ENCODE results near the gene CRTC3. TPM values are rescaled to one million over a fixed set of nuclear protein-coding genes. Genes with fewer than 3 reads are reported as not detected.
"Not testable (repeated sequence)": the region's sequence is repeated elsewhere in the genome, so short reads cannot be mapped to it uniquely, and the experiment has no call there.

Gene CRTC3
- total RNA-seq, 2 experiments from 2014 or later: 28.9 to 30.3 TPM

DNA sequence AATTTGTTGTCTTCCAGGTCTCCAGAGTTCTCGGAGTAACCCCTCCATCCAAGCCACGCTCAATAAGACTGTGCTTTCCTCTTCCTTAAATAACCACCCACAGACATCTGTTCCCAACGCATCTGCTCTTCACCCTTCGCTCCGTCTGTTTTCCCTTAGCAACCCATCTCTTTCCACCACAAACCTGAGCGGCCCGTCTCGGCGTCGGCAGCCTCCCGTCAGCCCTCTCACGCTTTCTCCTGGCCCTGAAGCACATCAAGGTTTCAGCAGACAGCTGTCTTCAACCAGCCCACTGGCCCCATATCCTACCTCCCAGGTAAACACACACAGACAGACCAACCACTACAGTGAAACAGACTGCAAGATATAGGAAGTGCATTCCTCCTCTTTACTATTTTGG is 99.5 kb downstream of the CRTC3 start:
- no peaks in the 10 kb centered on the region for H3K4me1 Mint-ChIP-seq
- no peak for DNase-seq
- no peaks in the 10 kb centered on the region for H3K9me3 Mint-ChIP-seq
- no peak overlapping the region for H3K4me3 Mint-ChIP-seq
- no peaks in the 10 kb centered on the region for H3K27me3 Mint-ChIP-seq
- no peak overlapping the region for H3K27ac Mint-ChIP-seq
- peaks cover 5% of the 10 kb centered on the region for H3K36me3 Mint-ChIP-seq

DNA sequence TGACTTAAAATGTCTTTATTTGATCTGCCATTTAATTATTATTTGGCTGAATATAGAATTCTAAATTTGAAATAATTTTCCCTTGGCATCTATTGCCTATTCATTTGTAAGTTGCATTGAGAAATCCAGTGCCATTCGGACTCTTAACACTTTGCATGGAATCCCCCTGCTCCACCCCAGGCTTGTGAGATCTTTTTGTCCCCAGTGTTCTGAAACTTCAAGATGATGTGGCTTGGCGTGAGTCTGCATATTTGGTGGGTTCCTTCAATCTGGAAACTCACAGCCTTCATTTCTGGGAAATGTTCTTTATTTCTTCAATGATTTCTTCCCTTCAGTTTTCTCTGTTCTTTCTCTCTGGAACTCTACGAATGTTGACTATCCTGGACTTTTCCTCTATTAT is 103.6 kb downstream of the CRTC3 start:
- no peaks in the 10 kb centered on the region for H3K4me1 Mint-ChIP-seq
- H3K27ac Mint-ChIP-seq: no peak overlapping the region
- H3K36me3 Mint-ChIP-seq: peaks cover 18% of the 10 kb centered on the region
- no peak overlapping the region for H3K4me3 Mint-ChIP-seq
- H3K9me3 Mint-ChIP-seq: peaks cover 2% of the 10 kb centered on the region
- DNase-seq: no peak
- H3K27me3 Mint-ChIP-seq: no peaks in the 10 kb centered on the region

DNA sequence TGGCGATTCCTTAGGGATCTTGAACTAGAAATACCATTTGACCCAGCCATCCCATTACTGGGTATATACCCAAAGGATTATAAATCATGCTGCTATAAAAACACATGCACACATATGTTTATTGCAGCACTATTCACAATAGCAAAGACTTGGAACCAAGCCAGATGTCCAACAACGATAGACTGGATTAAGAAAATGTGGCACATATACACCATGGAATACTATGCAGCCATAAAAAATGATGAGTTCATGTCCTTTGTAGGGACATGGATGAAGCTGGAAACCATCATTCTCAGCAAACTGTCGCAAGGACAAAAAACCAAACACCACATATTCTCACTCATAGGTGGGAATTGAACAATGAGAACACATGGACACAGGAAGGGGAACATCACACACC is 107.3 kb downstream of the CRTC3 start:
- not testable (repeated sequence) for H3K4me3 Mint-ChIP-seq, H3K27ac Mint-ChIP-seq, H3K27me3 Mint-ChIP-seq, DNase-seq, H3K9me3 Mint-ChIP-seq, H3K4me1 Mint-ChIP-seq
- peaks cover 18% of the 10 kb centered on the region for H3K36me3 Mint-ChIP-seq

DNA sequence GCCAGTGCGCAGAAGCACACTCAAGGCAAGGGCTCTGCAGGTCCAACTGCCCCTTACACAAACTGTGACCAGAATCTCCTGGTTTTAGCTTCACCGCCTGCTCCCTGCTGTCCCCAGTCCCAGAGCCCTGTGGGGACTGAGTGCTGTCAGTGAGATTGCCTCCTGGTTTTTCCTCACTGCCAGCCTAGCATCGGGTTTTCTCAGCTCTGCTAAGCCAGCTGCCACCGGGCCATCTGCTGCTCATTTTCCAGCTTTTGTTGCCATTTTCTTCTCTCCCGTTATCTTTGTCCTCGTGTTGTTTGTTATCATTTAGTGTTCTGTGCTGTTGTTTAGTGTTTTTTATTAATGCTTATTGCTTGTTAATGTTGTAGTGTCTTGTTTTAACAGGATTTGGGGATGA is 108.0 kb downstream of the CRTC3 start:
- Mint-ChIP-seq H3K36me3 (peaks cover 22% of the 10 kb centered on the region), H3K9me3 (peaks cover 2% of the 10 kb centered on the region), H3K27me3 (no peaks in the 10 kb centered on the region), H3K27ac (no peak overlapping the region), H3K4me1 (no peaks in the 10 kb centered on the region), H3K4me3 (no peak overlapping the region)
- no peak for DNase-seq

DNA sequence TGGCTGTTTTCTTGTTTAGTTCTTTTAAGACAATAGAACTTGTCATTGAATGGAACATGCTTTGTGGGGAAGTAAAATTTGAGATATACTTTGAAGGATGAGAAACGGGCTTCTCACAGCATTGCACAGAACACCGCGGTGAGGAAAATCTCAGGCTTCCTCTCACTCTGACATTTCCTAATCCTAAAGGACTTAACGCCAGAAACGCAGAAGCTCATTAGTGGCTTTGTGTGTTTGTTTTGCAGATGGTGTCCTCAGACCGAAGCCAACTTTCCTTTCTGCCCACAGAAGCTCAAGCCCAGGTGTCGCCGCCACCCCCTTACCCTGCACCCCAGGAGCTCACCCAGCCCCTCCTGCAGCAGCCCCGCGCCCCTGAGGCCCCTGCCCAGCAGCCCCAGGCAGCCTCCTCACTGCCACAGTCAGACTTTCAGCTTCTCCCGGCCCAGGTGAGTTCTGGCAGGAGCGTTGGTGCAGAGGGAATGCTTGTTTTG is 108.5 kb downstream of the CRTC3 start:
- H3K4me1 Mint-ChIP-seq: no peaks in the 10 kb centered on the region
- no peak overlapping the region for H3K27ac Mint-ChIP-seq
- H3K27me3 Mint-ChIP-seq: no peaks in the 10 kb centered on the region
- H3K9me3 Mint-ChIP-seq: peaks cover 2% of the 10 kb centered on the region
- no peak overlapping the region for H3K4me3 Mint-ChIP-seq
- DNase-seq: no peak
- peaks cover 28% of the 10 kb centered on the region for H3K36me3 Mint-ChIP-seq

DNA sequence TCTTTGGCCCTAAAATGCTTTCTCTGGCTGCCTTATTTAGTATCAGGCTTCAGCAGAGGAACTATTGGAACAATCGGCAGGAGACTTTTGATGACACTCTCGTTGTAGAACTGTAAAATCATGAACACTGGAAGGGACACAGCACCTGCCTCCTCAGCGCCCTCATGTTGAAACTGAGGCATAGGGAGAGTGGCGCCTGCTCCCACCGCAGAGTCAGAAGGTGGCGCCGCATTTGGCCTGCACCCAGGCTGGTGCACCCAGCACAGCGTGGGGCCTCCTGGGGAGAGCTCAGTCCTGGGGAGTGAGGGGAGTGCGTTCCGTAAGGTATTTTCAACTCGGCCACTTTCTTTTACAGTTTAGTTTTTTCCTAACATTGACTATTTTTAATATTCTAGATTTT is 109.2 kb downstream of the CRTC3 start:
- DNase-seq: no peak
- Mint-ChIP-seq H3K9me3 (peaks cover 2% of the 10 kb centered on the region), H3K4me3 (no peak overlapping the region), H3K27ac (no peak overlapping the region), H3K27me3 (no peaks in the 10 kb centered on the region), H3K4me1 (no peaks in the 10 kb centered on the region), H3K36me3 (peaks cover 30% of the 10 kb centered on the region)

DNA sequence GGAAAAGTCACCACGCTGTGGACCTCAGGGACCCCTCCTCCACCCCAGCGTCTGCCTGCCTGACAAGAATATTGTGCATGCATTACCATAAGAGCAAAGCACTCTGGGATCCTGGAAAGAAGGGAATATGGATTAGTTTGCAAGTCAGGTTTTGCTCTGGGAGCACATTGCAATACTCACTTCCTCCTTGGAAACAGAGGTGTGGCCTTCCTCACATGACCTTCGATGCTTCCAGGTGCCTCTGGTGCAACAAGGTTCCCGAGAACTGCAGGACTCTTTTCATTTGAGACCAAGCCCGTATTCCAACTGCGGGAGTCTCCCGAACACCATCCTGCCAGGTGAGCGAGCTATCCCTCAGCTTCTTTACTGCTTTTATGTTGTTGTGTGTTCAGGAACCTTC is 111.1 kb downstream of the CRTC3 start:
- no peak for DNase-seq
- peaks cover 19% of the 10 kb centered on the region for H3K36me3 Mint-ChIP-seq

DNA sequence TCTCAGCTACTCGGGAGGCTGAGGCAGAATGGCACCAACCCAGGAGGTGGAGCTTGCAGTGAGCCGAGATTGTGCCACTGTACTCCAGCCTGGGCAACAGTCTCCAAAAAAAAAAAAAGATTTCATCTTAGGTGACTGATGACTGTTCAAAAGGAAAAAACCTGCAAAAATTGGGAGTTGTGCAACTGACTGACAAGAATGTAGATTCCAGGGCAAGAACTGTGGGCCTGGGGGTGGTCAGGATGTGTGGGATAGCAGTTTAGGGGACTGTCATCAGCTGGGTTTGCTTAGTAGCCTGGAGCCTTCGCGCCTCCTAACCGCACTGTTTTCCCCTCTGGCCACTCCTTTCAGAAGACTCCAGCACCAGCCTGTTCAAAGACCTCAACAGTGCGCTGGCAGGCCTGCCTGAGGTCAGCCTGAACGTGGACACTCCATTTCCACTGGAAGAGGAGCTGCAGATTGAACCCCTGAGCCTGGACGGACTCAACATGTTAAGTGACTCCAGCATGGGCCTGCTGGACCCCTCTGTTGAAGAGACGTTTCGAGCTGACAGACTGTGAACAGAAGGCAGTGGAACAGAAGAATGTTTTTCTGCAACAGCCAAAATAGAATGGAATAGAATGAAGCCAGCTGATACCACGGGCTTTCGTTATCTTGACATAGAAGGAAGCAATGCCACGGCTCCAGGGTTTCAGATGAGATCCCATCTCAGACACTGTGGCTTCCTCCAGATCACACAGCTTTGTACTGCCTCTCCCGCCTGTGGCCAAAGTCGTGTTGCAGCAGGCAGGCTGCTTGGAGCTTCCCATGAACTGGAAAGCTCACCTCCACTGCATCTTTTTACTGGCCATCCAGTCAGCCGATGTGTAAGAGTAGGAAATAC is 112.1 kb downstream of the CRTC3 start:
- Mint-ChIP-seq H3K4me1 (peaks cover 2% of the 10 kb centered on the region), H3K27ac (peak overlapping the region; percentile 9), H3K4me3 (no peak overlapping the region), H3K9me3 (no peaks in the 10 kb centered on the region), H3K27me3 (no peaks in the 10 kb centered on the region), H3K36me3 (peaks cover 17% of the 10 kb centered on the region)
- DNase-seq: no peak

More for the DNA sequence above, 111.1 kb downstream of the CRTC3 start:
- Mint-ChIP-seq H3K27me3 (no peaks in the 10 kb centered on the region), H3K9me3 (no peaks in the 10 kb centered on the region), H3K4me1 (no peaks in the 10 kb centered on the region), H3K27ac (no peak overlapping the region), H3K4me3 (no peak overlapping the region)

DNA sequence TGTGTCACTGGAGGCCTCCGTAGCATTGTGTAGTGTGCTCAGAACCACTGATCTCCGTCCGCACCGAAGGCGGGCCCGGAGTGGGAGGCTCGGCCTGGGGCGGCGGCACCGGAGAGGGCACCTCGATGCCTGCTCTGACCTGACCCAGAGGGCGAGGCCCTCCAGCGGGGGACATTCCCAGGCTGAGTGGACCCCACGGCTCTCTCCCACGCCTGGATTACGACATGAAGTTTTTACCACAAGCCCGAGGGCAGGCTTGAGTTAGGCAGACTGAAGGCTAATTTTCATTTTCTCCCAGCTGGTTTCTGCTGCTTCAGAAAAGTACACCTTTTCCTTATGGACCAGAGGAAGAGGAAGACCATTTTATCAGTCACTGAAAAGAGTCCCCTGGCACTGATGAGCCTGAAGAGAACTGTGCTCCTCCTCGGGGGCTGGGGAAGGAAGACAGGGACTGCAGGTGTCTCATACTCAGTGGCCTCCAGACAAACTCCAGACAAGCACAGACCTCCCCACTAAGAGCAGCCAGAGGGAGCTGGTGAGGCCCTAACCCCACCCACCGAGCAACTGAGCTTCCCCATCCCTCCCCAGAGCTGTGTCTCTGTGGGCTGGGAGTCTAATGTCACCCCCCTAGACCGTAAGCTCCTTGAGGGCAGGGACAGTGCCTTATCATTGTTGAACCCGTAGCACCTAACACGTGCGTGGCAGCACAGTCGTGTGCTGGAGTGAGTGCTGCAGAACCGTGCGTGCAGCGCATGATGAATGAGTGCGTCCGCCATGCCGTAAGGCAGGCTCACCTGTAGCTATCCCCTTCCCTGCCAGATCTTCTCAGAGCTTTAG is 113.0 kb downstream of the CRTC3 start:
- H3K4me1 Mint-ChIP-seq: peaks cover 2% of the 10 kb centered on the region
- H3K27ac Mint-ChIP-seq: no peak overlapping the region
- H3K36me3 Mint-ChIP-seq: peaks cover 17% of the 10 kb centered on the region
- no peaks in the 10 kb centered on the region for H3K9me3 Mint-ChIP-seq
- H3K4me3 Mint-ChIP-seq: no peak overlapping the region
- H3K27me3 Mint-ChIP-seq: no peaks in the 10 kb centered on the region
- no peak for DNase-seq

DNA sequence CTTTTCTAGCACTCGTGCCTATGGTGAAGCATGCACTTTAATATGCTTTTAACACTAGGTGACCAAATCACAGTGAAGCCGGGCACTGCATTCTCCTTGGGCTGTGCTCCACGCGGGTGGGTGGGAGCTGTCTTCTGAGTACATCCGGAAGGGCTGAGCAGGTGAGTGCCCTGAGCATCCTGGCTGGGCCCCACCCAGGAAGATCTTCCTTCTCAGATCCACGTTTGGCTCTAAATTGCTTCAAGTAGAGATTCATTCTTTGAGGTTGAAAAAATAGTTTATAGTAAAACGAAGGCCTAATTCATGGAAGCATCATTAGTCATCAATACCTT is 113.5 kb downstream of the CRTC3 start:
- no peak overlapping the region for H3K4me3 Mint-ChIP-seq
- peaks cover 5% of the 10 kb centered on the region for H3K4me1 Mint-ChIP-seq
- H3K27ac Mint-ChIP-seq: no peak overlapping the region
- H3K9me3 Mint-ChIP-seq: no peaks in the 10 kb centered on the region
- H3K27me3 Mint-ChIP-seq: no peaks in the 10 kb centered on the region
- DNase-seq: no peak
- peaks cover 17% of the 10 kb centered on the region for H3K36me3 Mint-ChIP-seq

DNA sequence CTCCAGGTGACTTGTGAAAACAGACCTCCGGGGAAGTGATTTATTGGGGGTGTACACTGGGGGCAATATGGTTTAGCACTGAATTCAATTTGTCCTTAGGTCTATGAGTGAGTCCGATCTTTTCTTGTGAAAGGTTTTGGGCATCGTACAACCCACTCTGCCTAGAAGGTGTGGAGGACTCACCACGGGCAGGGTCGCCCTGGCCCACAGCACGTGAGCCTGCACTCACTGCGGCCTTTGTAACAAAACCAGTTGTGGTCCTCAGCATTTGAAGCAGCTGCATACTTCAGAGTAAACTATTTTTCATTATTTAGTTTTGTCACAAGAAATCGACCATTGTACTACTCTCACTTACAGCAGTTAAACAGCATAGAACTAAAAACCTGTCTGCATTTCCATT is 114.8 kb downstream of the CRTC3 start:
- DNase-seq: no peak
- no peak overlapping the region for H3K4me3 Mint-ChIP-seq
- H3K27ac Mint-ChIP-seq: peak overlapping the region; percentile 44
- H3K9me3 Mint-ChIP-seq: no peaks in the 10 kb centered on the region
- H3K27me3 Mint-ChIP-seq: no peaks in the 10 kb centered on the region
- H3K36me3 Mint-ChIP-seq: peaks cover 17% of the 10 kb centered on the region
- H3K4me1 Mint-ChIP-seq: peaks cover 17% of the 10 kb centered on the region

DNA sequence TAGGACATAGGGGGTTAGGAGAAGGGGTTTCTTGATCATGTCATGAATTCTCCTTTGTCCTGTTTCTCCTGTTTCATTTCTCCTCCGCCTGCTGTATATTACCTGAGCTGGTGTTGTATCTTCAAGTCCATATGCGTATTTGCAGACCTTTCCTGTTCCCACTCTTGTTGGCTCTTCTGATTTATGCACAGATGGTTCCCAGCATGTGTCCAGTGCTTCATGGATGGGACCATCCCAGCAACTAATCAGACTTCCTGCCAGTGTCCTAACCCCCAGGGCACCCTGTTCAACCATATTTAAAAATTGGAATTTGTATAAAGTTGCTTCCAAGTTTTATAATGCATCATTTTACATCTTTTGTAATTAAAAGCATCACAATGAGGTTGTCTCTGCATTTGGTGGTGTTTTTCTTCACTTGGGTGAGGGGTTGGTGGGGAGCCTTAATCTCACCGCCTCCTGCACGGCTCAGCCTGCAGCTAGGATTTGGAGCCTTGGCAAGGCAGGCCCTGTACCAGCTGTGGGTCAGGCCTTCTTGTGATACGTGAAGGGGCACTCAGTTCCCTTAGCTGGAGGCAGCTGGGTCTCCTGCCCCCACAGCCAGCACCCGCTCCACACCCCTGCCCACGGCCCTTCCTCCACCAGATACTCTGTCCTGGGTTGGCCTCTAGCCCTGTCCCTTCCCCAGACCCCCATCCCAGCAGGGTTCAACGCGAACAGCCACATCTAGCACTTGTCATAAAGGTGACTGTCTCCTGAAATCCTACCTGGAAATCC is 115.4 kb downstream of the CRTC3 start:
- no peak for DNase-seq
- no peaks in the 10 kb centered on the region for H3K27me3 Mint-ChIP-seq
- H3K4me1 Mint-ChIP-seq: peaks cover 23% of the 10 kb centered on the region
- peak overlapping the region; percentile 44 for H3K27ac Mint-ChIP-seq
- H3K36me3 Mint-ChIP-seq: peaks cover 17% of the 10 kb centered on the region
- H3K9me3 Mint-ChIP-seq: no peaks in the 10 kb centered on the region
- no peak overlapping the region for H3K4me3 Mint-ChIP-seq

DNA sequence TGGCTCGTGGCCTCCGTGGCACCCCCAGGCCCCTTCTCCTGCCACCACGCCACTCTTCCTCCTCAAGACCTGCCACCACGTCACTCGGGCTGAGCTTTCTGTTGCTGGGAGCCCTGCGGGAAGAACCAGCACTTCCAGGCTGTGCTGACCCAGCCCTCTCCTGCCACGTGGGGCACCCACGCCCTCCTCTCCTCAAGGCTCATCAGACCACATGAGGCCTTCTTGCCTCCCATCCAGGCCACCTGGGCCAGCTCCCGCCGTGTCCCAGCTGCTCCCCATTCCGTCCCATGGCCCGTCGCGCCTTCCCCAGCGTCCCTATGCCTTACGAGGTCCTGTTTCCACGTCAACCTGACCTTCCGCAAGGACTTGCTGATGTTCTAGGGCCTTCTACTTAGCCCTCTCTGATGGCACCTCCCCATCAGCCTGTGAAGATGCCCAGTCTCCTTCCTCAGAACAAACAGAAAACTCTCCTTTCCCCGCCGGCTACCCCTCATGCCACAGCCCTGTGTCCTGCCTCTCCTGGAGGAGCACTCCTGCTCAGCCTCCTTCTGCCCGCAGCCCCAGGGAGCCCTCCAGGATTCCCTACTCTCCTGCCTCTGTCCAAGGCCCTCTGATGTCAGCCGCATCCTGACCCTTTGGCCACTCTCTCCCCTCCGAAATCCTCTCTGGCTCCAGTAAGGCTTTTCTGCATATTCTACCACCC is 116.3 kb downstream of the CRTC3 start:
- no peak for DNase-seq
- Mint-ChIP-seq H3K9me3 (no peaks in the 10 kb centered on the region), H3K27me3 (no peaks in the 10 kb centered on the region), H3K36me3 (peaks cover 17% of the 10 kb centered on the region), H3K4me3 (no peak overlapping the region), H3K4me1 (peaks cover 32% of the 10 kb centered on the region), H3K27ac (peak overlapping the region; percentile 25)

DNA sequence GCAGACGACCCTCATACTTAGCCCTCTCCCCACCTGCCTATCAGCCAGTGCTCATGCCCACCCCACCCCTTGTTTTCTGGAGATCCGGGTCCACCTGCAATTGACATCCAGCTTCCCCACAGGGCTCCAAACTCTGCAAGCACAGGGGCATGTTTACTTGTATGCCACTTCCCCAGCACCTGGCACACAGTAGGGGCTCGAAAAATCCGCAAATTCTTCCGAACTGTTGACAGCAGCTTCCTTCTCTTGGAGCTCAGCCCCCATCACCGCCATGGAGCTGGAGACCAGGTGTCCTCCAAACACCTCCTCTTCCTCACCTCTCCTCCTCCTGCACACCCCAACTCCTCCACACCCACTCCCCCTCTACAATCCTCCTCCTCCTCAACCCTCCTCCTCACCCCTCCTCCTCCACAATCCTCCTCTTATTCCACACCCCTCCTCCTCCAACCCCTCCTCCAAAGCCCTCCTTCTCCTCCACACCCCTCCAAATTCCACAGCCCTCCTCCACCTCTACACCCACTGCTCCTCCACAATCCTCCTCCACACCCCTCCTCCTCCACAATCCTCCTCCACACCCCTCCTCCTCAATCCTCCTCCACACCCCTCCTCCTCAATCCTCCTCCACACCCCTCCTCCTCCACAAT is 117.1 kb downstream of the CRTC3 start:
- peak overlapping the region; percentile 25 for H3K27ac Mint-ChIP-seq
- no peak overlapping the region for H3K4me3 Mint-ChIP-seq
- no peak for DNase-seq
- peaks cover 17% of the 10 kb centered on the region for H3K36me3 Mint-ChIP-seq
- H3K27me3 Mint-ChIP-seq: no peaks in the 10 kb centered on the region
- no peaks in the 10 kb centered on the region for H3K9me3 Mint-ChIP-seq
- peaks cover 33% of the 10 kb centered on the region for H3K4me1 Mint-ChIP-seq

All from activated naive CD8-positive, alpha-beta T cell treated with anti-CD3 and anti-CD28 coated beads for 36 hours (primary cell).